GM19328 (cell line): ENCODE measurements around the gene TBC1D7.
A peak's percentile ranks its signal among the peaks of the same experiment; 100 is the strongest.

Experiments used
- ATAC-seq: cut with Tn5 transposase; IDR thresholded peaks from one replicate; pipeline ENCODE4 v1.9.1; 2021; ENCODE audit warnings: mild to moderate bottlenecking, moderate library complexity; ENCODE audit not compliant: unreplicated experiment

TBC1D7 gene

DNA sequence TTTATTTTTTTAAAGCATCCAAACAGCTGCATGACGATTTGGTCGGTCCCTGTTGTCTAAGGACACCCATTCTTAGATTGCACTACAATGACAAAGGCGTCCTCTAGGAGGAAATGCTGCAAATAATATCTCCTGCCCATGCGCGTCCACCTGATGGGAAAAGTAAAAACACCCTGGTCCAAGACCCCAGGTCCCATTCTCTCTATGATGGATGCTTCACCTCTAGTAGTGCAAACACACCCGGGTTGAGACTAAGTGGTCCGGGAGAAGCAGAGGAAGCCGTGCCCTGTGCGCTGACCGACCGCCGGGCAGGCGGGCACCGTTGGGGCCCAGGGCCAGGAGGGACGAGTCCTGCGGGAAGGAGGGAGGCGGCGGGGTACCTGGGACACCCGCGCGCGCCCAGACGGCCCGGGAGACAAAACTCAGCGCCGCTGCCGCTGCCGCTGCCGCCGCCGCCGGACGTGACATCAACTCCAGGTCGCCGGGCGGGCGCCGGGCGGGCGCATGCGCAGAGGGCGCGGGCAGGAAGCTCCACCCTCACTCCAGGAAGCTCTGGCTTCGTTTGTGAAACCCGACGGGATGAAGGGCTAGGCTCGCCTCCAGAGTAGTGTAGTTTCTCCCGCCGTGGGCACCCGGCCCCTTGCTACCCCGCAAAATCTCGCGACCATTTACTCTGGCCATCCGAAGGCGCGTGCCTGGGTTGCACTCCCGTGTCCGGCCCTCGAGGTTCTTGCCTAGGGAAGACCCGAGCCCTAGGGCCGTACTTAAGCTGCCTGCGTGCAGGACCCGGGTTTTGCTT, at the start of gene TBC1D7:
Gene TBC1D7, minus strand, starts transcription at position 462 of the 799 bp plus-strand sequence. CDS start 1,639 bp downstream, outside the sequence.
- peak; percentile 89 for ATAC-seq

DNA sequence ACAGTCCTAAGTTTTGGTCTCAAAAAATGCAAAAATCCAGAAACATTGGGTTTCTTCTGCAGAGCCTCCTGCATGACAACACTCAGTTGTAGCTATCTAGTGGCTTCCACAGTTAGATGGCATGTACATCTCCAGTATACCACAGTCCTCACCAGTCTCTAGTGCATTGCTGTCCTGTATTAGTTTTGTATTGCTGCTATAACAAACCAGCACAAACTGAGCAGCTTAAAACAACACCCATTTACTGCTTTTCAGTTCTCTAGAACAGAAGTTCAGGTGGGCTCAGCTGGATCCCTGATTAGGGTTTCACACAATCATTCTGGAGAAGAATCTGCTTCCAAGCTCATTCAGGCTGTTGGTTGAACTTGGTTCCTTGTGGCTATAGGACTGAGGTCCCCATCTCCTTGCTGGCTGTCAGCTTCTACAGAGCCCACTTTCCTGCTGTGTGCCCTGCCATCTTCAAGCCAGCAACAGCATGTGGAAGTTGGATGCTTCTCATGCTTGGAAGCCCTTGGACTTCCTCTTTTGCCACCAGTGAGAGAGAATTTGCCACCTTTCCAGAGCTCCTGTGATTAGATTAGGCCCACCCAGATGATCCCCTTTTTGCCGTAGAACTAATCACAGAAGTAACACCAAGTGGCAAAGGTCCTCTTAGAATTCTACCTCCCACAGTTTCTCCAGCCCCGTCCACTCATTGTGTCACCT, 48.9 kb upstream of the TBC1D7 start:
- ATAC-seq, result no peak

DNA sequence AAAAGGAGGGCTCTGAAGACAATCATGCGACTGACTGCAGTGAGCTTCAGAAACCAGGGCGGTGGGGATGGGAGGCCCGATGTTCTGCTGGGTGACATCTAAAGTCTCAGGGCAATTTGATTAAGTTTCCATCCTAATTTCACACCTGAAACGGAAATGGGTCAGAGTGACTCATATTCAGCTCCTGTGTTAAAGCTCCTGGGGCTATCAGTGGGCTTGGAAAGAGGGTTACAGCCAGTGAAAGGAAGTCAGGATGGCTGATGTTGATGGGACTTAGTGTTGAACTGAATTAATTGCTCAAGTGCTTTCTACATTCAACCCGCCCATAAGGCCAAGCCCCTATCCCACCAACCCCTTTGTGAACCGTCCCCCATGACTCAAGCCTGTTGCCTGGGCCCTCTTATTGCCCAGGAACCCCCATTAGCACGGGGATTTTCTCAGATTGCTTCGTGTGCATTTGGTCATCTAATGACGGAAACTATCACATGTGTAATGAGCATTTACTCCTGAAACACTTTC, 47.1 kb upstream of the TBC1D7 start:
- no peak for ATAC-seq

DNA sequence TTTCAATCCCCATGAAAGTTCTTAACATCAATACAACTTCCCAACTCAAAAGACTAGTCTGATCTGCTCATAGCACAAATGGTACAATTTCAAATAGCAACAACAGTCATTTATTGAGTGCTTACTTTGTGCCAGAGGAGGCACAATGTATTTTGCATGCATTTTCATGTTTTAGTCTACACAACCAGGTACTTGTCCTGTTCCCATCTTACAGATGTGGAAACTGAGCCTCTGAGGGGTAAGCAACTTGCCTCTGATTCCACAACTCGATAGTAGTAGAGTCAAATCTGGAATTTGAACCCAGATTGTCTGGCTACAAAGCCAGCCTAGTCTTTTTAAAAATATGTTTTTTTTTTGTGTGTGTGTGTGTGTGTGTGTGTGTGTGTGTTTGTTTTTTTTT, 45.6 kb upstream of the TBC1D7 start:
- no peak for ATAC-seq

DNA sequence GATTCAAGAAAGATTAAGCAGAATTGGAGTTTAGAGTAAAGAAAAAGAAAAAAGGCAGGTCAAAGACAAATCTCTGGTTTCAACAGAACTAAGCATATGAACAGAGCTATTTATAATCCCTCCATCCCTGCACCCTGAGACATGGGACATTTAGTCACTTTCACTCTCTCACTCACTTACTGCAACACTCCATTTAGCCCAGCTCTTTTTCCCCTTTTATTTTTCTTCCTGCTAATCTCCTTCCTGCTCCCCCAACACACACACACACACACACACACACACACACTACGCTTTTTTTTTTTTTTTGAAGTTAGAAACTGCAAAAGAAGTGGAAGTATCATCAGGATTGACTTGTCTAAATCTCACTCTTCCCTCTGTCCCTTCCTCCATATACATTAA, 45.1 kb upstream of the TBC1D7 start:
- ATAC-seq, result no peak

DNA sequence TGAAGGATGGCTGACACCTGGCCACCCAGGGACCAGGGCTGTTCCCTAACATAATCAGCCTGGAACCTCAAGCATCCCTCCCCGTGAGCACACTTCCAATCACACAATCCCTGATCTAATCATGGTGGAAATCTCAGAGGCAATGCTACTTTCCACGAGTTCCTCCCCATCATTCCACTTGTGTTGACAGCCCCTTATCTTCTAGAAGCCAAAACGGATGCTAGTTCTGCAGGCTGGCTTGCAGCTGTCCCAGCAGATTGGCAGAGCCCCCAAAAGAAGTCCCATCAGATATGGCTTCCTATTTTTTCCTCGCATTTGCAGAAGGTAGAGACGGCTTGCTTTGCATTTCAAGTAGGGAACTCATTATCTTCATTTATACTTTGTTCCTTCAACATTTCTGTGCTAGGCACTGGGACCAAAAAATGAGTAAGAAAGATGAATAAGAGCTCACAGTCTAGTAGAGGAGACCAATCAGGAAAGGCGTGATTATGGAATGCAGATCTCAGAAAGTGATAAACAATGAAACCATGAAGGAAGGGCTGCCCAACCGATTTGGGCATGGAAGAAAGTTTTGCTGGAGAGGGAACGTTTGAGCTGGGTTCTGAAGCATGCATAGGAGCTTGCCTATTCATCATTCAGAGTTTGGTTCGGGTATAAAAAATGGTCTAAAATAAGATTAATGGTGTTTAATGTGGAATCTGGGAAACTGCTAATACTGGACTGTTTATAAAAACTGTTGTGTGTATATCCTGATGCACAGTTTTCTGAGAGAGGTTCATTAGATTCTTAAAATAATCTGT, 44.6 kb upstream of the TBC1D7 start:
- no peak for ATAC-seq

GRCh38 chr6:13372076-13372475, 43.7 kb upstream of the TBC1D7 start:
- ATAC-seq, result no peak

- no peak for ATAC-seq
Observed at GRCh38 chr6:13371421-13372072, 43.2 kb upstream of the TBC1D7 start.

DNA sequence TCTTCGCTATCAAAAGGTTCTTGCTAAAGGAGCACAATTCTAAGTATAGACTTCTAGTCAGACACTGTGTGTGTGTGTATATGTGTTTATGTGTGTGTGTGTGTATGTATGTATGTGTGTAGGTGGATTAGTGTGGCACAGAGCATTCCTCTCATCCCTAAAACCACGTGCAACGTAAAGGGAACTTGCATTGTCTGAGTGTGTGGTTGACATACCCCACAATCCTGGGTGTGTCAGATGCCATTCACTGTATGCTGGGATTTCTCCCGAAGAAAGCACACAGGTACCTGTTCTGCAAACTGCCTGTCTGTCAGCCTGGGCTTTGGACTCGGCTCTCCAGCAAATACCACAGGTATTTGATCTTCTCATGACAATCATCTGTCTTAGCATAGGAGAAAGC, 42.3 kb upstream of the TBC1D7 start:
- no peak for ATAC-seq

DNA sequence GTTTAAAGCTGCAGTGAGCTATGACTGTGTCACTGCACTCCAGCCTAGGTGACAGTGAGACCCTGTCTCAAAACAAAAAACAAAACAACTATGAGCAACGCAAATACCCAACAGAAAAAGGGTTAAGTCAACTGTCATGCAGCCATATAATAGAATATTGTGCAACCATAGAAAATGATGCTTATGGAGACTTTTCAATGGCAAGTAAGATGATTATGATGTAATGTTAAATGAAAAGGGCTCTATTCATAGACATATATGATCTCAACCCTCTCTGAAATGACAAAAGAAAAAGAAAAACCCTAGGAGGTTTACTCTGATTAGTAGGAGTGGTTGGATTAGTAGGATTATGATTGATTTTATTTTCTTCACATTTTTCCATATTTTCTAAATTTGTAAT, 41.3 kb upstream of the TBC1D7 start:
- ATAC-seq, result no peak

DNA sequence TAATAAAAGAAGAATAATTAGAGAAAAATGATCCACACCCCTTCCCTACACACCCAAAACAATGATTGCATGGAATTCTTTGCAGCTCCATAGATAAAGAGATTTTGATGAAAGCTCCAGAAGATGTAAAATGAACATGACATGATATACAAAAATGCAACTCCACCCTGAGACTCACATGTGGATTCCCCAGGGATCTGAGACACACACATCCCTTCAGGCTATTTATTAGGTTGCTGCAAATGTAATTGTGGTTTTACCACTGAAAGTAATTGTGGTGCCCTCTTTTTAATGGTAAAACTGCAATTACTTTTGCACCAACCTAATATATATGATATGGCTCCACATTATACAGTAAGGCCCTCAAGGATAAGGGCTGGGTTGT, 40.4 kb upstream of the TBC1D7 start:
- no peak for ATAC-seq

DNA sequence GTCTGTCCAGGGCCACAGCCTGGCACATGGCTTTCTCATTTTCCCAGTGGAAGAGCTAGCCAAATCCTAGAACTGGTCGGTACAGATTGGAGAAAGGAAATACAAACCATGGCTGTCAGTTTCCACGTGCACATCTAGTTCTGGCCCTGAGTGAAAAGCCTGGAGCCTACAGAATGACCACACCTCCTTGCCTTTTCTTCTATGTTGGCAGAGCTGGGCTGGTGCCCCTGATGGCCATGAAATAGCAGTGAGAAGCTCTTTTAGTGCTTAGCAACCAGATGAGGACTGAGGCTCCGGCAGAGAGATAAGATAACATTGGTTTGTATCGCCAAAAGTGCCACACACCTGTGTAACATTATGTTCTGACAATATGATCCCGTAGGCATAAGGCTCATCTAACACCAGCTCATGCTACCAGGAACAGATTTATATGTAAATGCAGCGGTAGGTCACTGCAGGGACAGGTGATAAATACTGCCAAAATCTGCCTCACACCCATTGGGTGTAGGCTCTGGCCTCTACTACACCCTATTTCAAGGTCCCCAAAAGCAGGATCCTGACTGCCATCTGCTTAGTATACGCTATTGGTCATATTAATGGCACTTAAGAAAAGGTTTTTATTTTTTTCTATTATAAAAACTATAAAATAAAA, 39.9 kb upstream of the TBC1D7 start:
- no peak for ATAC-seq

DNA sequence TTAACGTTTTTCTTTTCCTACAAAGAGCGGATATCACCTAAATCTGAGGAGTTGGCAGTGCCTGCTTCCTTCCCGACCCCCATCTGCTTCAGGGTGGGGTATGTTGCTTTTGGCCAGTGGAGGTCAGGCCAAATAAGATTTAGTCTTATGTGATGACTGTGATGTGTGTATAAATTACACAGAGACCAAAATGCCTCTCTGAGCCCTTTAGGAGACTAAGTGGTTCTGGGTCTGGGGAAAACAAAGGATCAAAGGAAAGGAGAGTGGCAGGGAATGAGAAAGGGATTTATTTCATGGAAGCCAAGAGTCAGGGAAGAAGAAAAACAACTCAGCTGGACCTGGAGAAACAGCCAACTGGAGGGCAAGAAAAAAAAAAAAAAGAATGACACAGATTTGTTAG, 39.1 kb upstream of the TBC1D7 start:
- no peak for ATAC-seq

DNA sequence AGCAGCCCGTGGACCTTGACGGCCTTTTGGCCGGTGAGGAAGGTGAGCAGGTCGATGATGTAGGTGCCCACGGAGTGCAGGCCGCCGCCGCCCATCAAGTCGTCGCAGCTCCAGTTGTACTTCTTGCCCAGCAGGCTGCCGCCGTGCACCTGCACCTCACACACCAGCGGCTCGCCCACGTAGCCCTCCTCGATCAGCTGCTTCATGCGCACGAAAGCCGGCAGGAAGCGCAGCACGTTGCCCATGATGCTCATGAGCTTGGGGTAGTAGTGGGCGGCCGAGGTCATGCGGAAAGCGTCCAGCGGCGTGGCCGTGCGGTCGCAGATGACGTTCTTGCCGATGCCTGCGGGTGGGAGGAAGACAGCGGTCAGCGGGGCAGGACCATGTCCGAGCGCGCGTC, 37.0 kb upstream of the TBC1D7 start:
- no peak for ATAC-seq

DNA sequence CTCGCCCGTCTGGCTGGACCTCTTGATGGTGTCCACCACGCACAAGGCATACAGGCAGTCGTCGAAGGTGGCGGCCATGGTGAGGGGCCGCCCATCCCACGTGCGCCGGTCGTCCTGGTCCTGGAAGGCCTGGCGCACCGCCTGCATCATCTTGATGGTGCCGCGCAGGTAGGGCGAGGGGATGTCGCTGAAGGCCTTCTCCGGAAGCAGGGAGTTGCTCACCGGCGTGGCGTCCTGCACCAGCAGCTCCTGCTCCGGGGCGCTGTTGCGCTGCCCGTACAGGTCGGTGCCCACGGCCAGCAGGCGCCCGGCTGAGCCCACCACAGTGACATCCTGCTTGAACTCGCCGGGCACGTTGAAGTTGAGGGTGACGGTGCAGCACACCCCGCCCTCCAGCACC, 36.5 kb upstream of the TBC1D7 start:
- ATAC-seq, result no peak

GRCh38 chr6:13362412-13362811, 34.1 kb upstream of the TBC1D7 start:
- no peak for ATAC-seq

GRCh38 chr6:13360671-13361540, 32.6 kb upstream of the TBC1D7 start:
- ATAC-seq, result no peak

DNA sequence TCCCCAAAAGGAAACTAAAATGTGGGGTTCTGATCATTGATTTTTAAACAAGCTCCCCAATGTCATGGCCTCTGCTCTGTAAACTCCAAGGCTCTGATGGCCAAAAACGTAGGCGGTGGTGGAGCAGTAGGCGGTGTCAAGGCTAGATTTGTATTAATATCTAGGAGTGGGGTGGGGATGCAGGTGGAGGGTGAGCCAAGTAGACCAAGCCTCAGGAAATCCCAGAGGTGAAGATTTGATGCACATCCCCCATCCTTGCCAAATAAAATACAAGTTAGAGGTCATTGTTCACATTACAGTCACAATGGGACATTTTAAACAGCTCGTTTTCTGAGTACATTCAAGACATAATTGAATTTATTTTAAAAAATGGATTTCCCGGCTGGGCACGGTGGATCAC, 30.9 kb upstream of the TBC1D7 start:
- no peak for ATAC-seq

- no peak for ATAC-seq
Observed at GRCh38 chr6:13358511-13358910, 30.2 kb upstream of the TBC1D7 start.
